Neural crest cell (in vitro differentiated cells): ENCODE results near the gene ARHGEF2. TPM values are rescaled to one million over a fixed set of nuclear protein-coding genes. Genes with fewer than 3 reads are reported as not detected.

ENCODE experiments used
- DNase-seq: peaks from one replicate; pipeline ENCODE4 v3.0.0; 2021; ENCODE audit warnings: low read depth, mixed read lengths, low spot score
- H3K27ac Mint-ChIP-seq: one replicate; pipeline ENCODE4 v1.8.0; 2021; ENCODE audit warnings: mild to moderate bottlenecking, mixed read lengths; ENCODE audit not compliant: unreplicated experiment
- H3K27me3 Mint-ChIP-seq: 2 replicates; pipeline ENCODE4 v1.8.0; 2021; ENCODE audit warnings: low read depth, mild to moderate bottlenecking, mixed read lengths
- H3K36me3 Mint-ChIP-seq: 2 replicates; pipeline ENCODE4 v1.8.0; 2021; ENCODE audit warnings: low read depth, mild to moderate bottlenecking, mixed read lengths
- H3K4me1 Mint-ChIP-seq: 2 replicates; pipeline ENCODE4 v1.8.0; 2021; ENCODE audit warnings: mixed read lengths
- H3K4me3 Mint-ChIP-seq: one replicate; pipeline ENCODE4 v1.8.0; 2021; ENCODE audit warnings: mild to moderate bottlenecking, mixed read lengths
- H3K9me3 Mint-ChIP-seq: 2 replicates; pipeline ENCODE4 v1.8.0; 2021; ENCODE audit warnings: mixed read lengths
- total RNA-seq: library from RNA; stranded (reverse); gene quantifications from 2 replicates; pipeline ENCODE4 v1.2.1, GENCODE V29; 2021
- TF ChIP-seq, protein P1 (sequence below): fragments of 200-600 bp; sonication (generic); conservative IDR thresholded peaks from 2 replicates; pipeline ENCODE4 v1.5.0; 2021; ENCODE audit warnings: antibody characterized with exemption, mild to moderate bottlenecking

Gene ARHGEF2
- total RNA-seq, 1 donor from 2014 or later = 97.6 TPM

DNA sequence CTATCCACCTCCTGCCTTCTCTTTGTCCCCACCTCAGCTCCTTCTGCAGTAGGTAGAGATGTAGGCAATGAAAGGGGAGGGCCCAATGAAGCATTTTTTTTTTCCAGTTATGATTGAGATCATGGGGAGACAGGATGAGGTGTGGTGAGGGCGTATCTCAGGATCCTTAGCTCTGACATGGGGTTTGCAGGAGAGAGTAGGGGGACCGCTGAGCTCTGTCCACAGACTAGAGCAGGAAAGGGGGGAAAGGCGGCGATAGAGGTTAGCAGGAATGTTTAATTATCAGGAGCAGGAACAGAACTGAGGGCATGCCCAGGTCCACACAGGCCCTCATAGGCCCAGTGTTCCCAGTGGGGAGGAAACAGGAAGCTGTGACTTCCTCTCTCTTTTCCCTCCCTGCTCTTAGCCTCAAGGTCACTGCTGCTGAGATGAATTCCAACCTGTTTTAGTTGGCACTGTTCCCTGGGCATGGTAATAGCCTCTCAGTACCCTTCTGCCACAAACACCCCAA lies 37.8 kb downstream of the ARHGEF2 start:
- TF ChIP-seq, protein P1, sequence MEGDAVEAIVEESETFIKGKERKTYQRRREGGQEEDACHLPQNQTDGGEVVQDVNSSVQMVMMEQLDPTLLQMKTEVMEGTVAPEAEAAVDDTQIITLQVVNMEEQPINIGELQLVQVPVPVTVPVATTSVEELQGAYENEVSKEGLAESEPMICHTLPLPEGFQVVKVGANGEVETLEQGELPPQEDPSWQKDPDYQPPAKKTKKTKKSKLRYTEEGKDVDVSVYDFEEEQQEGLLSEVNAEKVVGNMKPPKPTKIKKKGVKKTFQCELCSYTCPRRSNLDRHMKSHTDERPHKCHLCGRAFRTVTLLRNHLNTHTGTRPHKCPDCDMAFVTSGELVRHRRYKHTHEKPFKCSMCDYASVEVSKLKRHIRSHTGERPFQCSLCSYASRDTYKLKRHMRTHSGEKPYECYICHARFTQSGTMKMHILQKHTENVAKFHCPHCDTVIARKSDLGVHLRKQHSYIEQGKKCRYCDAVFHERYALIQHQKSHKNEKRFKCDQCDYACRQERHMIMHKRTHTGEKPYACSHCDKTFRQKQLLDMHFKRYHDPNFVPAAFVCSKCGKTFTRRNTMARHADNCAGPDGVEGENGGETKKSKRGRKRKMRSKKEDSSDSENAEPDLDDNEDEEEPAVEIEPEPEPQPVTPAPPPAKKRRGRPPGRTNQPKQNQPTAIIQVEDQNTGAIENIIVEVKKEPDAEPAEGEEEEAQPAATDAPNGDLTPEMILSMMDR = no peak
- Mint-ChIP-seq H3K4me3 (peak overlapping the region; percentile 70), H3K27me3 (no peaks in the 10 kb centered on the region), H3K36me3 (no peaks in the 10 kb centered on the region), H3K9me3 (no peaks in the 10 kb centered on the region), H3K27ac (peak overlapping the region; percentile 91), H3K4me1 (peaks cover 31% of the 10 kb centered on the region)
- no peak for DNase-seq

DNA sequence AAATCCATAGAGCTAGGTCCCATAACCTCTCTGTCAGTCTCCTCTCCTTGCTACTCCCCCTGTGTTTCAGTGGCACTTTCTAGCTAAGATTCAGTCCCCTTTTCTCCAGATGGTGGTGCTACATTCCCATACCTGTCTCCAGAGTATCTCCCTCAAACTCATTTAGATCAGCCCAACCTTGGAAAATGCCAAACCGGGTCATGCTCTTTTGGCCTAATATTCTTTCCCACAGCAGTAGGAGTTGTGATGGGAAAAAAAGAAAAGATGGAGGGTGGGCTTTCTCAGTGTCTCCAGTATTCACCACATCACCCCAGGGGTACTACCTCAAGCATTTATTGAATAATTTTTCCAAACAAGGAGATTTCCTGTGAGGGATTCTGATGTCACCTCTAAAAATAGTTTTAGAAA lies 40.1 kb downstream of the ARHGEF2 start:
- Mint-ChIP-seq H3K4me3 (peak overlapping the region; percentile 64), H3K4me1 (peaks cover 25% of the 10 kb centered on the region), H3K9me3 (no peaks in the 10 kb centered on the region), H3K27me3 (no peaks in the 10 kb centered on the region), H3K27ac (no peak overlapping the region), H3K36me3 (no peaks in the 10 kb centered on the region)
- no peak for DNase-seq
- TF ChIP-seq, protein P1 = peak; percentile 67

DNA sequence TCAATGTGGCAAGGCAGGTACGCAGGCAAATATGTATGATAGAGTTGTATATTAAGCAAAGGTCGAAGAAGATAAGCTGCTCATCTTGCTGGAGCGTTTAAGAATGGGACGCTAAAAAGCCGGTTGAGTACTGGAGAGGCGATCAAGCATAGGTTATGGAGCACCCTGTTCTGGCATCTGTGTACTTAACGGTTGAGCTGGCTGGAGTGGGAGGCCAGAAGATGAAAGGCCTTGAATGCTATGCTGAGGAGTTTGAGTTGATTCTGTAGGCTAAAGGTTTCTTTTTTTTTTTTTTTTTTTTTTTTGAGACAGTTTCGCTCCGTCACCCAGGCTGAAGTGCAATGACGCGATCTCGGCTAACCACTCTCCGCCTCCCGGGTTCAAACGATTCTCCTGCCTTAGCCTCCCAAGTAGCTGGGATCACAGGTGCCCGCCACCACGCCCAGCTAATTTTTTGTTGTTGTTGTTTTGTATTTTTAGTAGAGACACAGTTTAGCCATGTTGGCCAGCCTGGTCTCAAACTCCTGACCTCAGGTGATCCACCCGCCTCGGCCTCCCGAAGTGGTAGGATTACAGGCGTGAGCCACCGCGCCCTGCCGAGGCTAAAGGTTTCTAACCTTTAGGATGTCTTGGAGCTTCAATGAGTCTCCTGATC lies 43.3 kb downstream of the ARHGEF2 start:
- TF ChIP-seq, protein P1 = no peak
- H3K27me3 Mint-ChIP-seq = no peaks in the 10 kb centered on the region
- H3K9me3 Mint-ChIP-seq = no peaks in the 10 kb centered on the region
- peaks cover 36% of the 10 kb centered on the region for H3K4me1 Mint-ChIP-seq
- H3K36me3 Mint-ChIP-seq = no peaks in the 10 kb centered on the region
- no peak overlapping the region for H3K4me3 Mint-ChIP-seq
- DNase-seq = no peak
- H3K27ac Mint-ChIP-seq = no peak overlapping the region

DNA sequence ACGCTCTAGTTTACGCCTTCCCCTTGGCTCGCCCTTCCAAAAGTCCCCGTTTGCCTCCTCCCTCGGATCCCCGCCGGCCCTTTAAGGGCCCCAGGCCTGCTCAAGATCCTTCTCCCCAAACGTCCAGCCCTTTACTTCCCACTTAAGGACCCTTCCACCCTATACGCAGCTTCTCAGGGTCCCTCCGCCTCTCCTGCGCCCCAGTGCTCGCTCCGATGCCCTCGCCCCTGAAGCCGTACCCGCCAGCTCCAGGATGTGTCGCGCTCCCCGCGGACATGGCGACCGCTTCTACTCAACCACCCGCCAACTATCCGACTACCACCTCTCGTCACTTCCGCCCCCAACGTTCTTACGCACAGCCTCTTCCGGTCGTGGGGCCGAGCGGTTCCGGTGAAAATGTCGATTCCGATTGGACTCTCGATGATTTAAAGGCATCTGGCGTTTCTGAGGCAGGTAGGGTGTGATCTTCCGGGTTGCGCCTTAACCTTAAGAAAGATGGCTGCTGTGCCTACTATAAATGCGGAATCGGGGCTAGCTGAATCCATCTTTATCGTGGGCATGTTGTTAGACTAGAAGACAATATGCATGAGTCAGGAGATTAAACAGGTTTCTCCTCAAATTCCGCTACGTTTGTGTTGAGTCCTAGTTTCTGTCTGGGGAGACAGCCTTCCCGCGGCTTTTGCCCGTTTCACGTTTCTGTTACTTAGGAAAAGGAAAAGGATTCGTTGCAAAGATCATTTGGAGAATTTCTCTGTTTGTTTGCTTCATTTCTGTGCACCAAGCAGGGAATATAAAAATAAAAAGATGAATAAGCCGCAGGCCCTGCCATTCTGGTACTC lies 44.0 kb downstream of the ARHGEF2 start, which contains the start of gene KHDC4:
TSS of gene KHDC4 (minus strand) at position 317 of the 839 bp plus-strand sequence. CDS start at position 277, 40 bp downstream.
- Mint-ChIP-seq H3K36me3 (peaks cover 3% of the 10 kb centered on the region), H3K9me3 (no peaks in the 10 kb centered on the region), H3K27me3 (no peaks in the 10 kb centered on the region), H3K4me3 (no peak within 1 kb of the TSS), H3K27ac (no peak within 1 kb of the TSS), H3K4me1 (peaks cover 36% of the 10 kb centered on the region)
- TF ChIP-seq, protein P1 = no peak
- DNase-seq = peak; percentile 79

DNA sequence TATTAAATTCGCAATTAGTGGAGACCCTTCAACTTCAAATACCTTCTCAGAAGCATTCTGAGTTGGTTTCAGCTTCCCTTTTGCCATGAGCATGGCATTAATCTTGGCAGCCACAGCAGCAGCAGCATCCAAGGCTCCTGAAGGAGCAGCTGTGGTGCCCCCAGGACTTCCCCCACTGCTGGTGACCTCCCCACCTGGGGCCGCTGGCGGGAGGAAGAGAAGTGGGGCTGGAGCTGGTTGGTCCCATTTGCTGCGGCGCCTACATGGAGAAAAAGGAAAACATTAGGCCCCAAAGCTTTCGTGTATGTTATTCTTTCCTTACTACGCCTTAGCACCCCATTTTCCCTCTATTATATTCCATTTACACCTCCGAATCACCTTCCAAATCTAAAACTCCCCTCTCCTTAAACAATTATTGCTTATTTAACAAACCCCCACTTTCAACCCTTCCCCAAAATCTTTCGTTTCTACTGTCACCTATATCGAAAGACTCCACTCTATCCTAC lies 44.7 kb downstream of the ARHGEF2 start:
- no peak overlapping the region for H3K4me3 Mint-ChIP-seq

More for the DNA sequence above, 44.7 kb downstream of the ARHGEF2 start:
- Mint-ChIP-seq H3K36me3 (peaks cover 7% of the 10 kb centered on the region), H3K27ac (no peak overlapping the region), H3K4me1 (peaks cover 36% of the 10 kb centered on the region), H3K27me3 (no peaks in the 10 kb centered on the region), H3K9me3 (no peaks in the 10 kb centered on the region)
- no peak for DNase-seq
- TF ChIP-seq, protein P1 = no peak
